ENCODE data around the gene MAD1L1. TPM values are rescaled to one million over a fixed set of nuclear protein-coding genes. Genes with fewer than 3 reads are reported as not detected.

Gene MAD1L1
- total and polyA plus RNA-seq, 2 of the 4 experiments (the other 2 are of a cell fraction) = 29.0 to 40.9 TPM

- no peak overlapping the region for H3K14ac ChIP-seq (replicated peaks; ENCODE audit: low read depth, low read length)
- H3K79me1 ChIP-seq (ENCODE audit: low read depth in 1 of 2, low read length in 2 of 2) = peaks cover 0 to 7% of the 10 kb centered on the region in 2 experiments; a peak in 1 of 4 replicates
- H3K36me3 ChIP-seq (ENCODE audit: control insufficient read depth, insufficient read depth, low read length) = peaks cover 6% of the 10 kb centered on the region
- no peak for TF ChIP-seq USF2 (IDR thresholded peaks at IDR 0.05; ENCODE audit: low read depth, low read length)
- TF ChIP-seq MAZ (IDR thresholded peaks at IDR 0.05; ENCODE audit: borderline replicate concordance, low read depth, low read length) = no peak
- TF ChIP-seq CEBPB (IDR thresholded peaks at IDR 0.05; ENCODE audit: low read depth, low read length) = no peak
- TF ChIP-seq RAD21 (IDR thresholded peaks at IDR 0.05; ENCODE audit: low read length) = no peak
- TF ChIP-seq MXI1 (IDR thresholded peaks at IDR 0.05; ENCODE audit: borderline replicate concordance, low read depth, low read length) = no peak
- TF ChIP-seq MAFK (IDR thresholded peaks at IDR 0.05; ENCODE audit: low read depth, low read length) = no peak
- TF ChIP-seq, protein P1, sequence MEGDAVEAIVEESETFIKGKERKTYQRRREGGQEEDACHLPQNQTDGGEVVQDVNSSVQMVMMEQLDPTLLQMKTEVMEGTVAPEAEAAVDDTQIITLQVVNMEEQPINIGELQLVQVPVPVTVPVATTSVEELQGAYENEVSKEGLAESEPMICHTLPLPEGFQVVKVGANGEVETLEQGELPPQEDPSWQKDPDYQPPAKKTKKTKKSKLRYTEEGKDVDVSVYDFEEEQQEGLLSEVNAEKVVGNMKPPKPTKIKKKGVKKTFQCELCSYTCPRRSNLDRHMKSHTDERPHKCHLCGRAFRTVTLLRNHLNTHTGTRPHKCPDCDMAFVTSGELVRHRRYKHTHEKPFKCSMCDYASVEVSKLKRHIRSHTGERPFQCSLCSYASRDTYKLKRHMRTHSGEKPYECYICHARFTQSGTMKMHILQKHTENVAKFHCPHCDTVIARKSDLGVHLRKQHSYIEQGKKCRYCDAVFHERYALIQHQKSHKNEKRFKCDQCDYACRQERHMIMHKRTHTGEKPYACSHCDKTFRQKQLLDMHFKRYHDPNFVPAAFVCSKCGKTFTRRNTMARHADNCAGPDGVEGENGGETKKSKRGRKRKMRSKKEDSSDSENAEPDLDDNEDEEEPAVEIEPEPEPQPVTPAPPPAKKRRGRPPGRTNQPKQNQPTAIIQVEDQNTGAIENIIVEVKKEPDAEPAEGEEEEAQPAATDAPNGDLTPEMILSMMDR (conservative IDR thresholded peaks at IDR 0.05; ENCODE audit: low read depth, low read length) = no peak
- TF ChIP-seq POLR2A (IDR thresholded peaks at IDR 0.05; ENCODE audit: low read depth, low read length) = no peak
- no peak for TF ChIP-seq RFX5 (IDR thresholded peaks at IDR 0.05; ENCODE audit: low read depth, low read length)
- no peak for TF ChIP-seq BHLHE40 (IDR thresholded peaks at IDR 0.05; ENCODE audit: low read depth, low read length)
- TF ChIP-seq SMC3 (IDR thresholded peaks at IDR 0.05; ENCODE audit: low read depth, low read length) = no peak
- no peak for TF ChIP-seq NFE2L2 (IDR thresholded peaks at IDR 0.05; ENCODE audit: low read depth, low read length)
- TF ChIP-seq RCOR1 (IDR thresholded peaks at IDR 0.05; ENCODE audit: insufficient replicate concordance, low read length) = no peak
- TF ChIP-seq CHD1 (IDR thresholded peaks at IDR 0.05; ENCODE audit: low read depth, low read length) = no peak
- no peak for TF ChIP-seq ELK1 (IDR thresholded peaks at IDR 0.05; ENCODE audit: borderline replicate concordance, low read depth, low read length)
- TF ChIP-seq FOS (IDR thresholded peaks at IDR 0.05; ENCODE audit: low read depth, low read length) = no peak
- H4K8ac ChIP-seq (ENCODE audit: low read depth in 2 of 2, low read length in 2 of 2) = no peak overlapping the region
- no peak overlapping the region for H3K56ac ChIP-seq (ENCODE audit: extremely low read depth, insufficient read depth, low read length)
- ATAC-seq (ENCODE audit: low read depth) (no peak), DNase-seq (no peak)
- no peak overlapping the region for H3K23ac ChIP-seq (ENCODE audit: low read depth, low read length)
- no peak overlapping the region for H4K91ac ChIP-seq (ENCODE audit: insufficient read depth, low read depth, low read length)
- dilution Hi-C loops (cut with HindIII; ENCODE audit: low sequenced_read_pairs, unreplicated experiment) (no loop called here), in situ Hi-C loops (cut with MboI; ENCODE audit: low sequenced_read_pairs) (no loop called here), intact Hi-C loops (cut with micrococcal nuclease) (no loop called here)
- no peak overlapping the region for H3K27ac ChIP-seq (ENCODE audit: insufficient read depth, low read length)
- H3K18ac ChIP-seq (ENCODE audit: low read depth, low read length) = no peak overlapping the region
- BruUV-seq (replicated peaks) = no TSS peak
- no peak overlapping the region for H2BK15ac ChIP-seq (ENCODE audit: low read depth, low read length)
- H2AK5ac ChIP-seq (ENCODE audit: low read depth, low read length) = no peak overlapping the region
- H3K9me1 ChIP-seq (ENCODE audit: insufficient read depth, low read length) = peaks cover 4% of the 10 kb centered on the region; the same call in 1 of the 2 replicates
- H3K4me1 ChIP-seq (ENCODE audit: control insufficient read depth, insufficient read depth, low read length) = no peaks in the 10 kb centered on the region
- no peak overlapping the region for H2BK5ac ChIP-seq (ENCODE audit: low read depth, low read length, poor library complexity, severe bottlenecking)
- no peak overlapping the region for H3K4ac ChIP-seq (ENCODE audit: low read depth, low read length)
- 98% methylated on average over 22 of the region's 36 CpGs; no CpG with 5 or more reads in 1 of the 2 experiments for WGBS, 2 experiments (ENCODE audit: extremely low coverage in 2 of 2, insufficient read length in 1 of 2)
- ChIA-PET POLR2A (ENCODE audit: unreplicated experiment) (no interaction called here), CTCF (no interaction called here)
- no peaks in the 10 kb centered on the region for H3K27me3 ChIP-seq (ENCODE audit: control insufficient read depth, insufficient read depth, low read length)
- H4K5ac ChIP-seq (ENCODE audit: low read depth, low read length) = no peak overlapping the region
- H2AFZ ChIP-seq (replicated peaks; ENCODE audit: low read length, poor library complexity) = no peak overlapping the region
- no peak overlapping the region for H3K9ac ChIP-seq (ENCODE audit: low read depth, low read length)
- no peak overlapping the region for H2BK20ac ChIP-seq (ENCODE audit: low read depth, low read length)
- H2AK9ac ChIP-seq (replicated peaks; ENCODE audit: low read depth, low read length, poor library complexity) = no peak overlapping the region
- H3K4me2 ChIP-seq (ENCODE audit: low read depth, low read length) = no peak overlapping the region
- no peak overlapping the region for H2BK120ac ChIP-seq (ENCODE audit: low read depth, low read length)
- no peaks in the 10 kb centered on the region for H4K20me1 ChIP-seq (ENCODE audit: insufficient read depth, low read length)
- H3K9me3 ChIP-seq (ENCODE audit: control insufficient read depth, insufficient read depth, low read length) = peaks cover 2% of the 10 kb centered on the region; the same call in 1 of the 2 replicates
- no peak overlapping the region for H3K4me3 ChIP-seq (ENCODE audit: insufficient read depth, low read depth, low read length)
Observed at GRCh38 chr7:1968397-1969111, 264.2 kb downstream of the MAD1L1 start.
